Measurements from ENCODE around the gene VAV1. TPM values are rescaled to one million over a fixed set of nuclear protein-coding genes. Genes with fewer than 3 reads are reported as not detected.
"Not testable (repeated sequence)": the region's sequence is repeated elsewhere in the genome, so short reads cannot be mapped to it uniquely, and the experiment has no call there.

The VAV1 gene
- total RNA-seq, 1 experiment from 2014 or later = 46.0 TPM

GRCh38 chr19:6740589-6741343 is 31.7 kb upstream of the VAV1 start:
- Histone ChIP-seq H2AFZ (ENCODE audit: low read length) (no peak overlapping the region; the same call in 1 of the 2 replicates), H3K9me2 (replicated peaks; ENCODE audit: insufficient read depth, low read length) (no peaks in the 10 kb centered on the region), H3K4me3 (ENCODE audit: low read length) (peak overlapping the region; percentile 81), H3K9me3 (ENCODE audit: low read length) (no peaks in the 10 kb centered on the region), H3K4me1 (ENCODE audit: low read length) (peaks cover 39% of the 10 kb centered on the region), H4K20me1 (ENCODE audit: insufficient read depth, low read depth, low read length) (no peaks in the 10 kb centered on the region), H3K36me3 (ENCODE audit: insufficient read depth, low read length) (no peaks in the 10 kb centered on the region), H3K9ac (ENCODE audit: low read length) (peak overlapping the region; percentile 78), H3K27me3 (ENCODE audit: low read length) (no peaks in the 10 kb centered on the region), H3K79me2 (ENCODE audit: low read length) (no peaks in the 10 kb centered on the region), H3K27ac (ENCODE audit: low read length) (peak overlapping the region; percentile 39), H3K4me2 (ENCODE audit: low read depth, low read length, poor library complexity, severe bottlenecking) (peak overlapping the region; percentile 81)
- DNase-seq = peak; percentile 69

- H3K9me2 ChIP-seq (replicated peaks; ENCODE audit: insufficient read depth, low read length) = no peaks in the 10 kb centered on the region
- H3K79me2 ChIP-seq (ENCODE audit: low read length) = no peaks in the 10 kb centered on the region
- H4K20me1 ChIP-seq (ENCODE audit: insufficient read depth, low read depth, low read length) = no peaks in the 10 kb centered on the region
- no peaks in the 10 kb centered on the region for H3K27me3 ChIP-seq (ENCODE audit: low read length)
- no peak for DNase-seq
- H2AFZ ChIP-seq (ENCODE audit: low read length) = no peak overlapping the region
- H3K27ac ChIP-seq (ENCODE audit: low read length) = no peak overlapping the region
- no peak overlapping the region for H3K9ac ChIP-seq (ENCODE audit: low read length)
- no peaks in the 10 kb centered on the region for H3K9me3 ChIP-seq (ENCODE audit: low read length)
- H3K4me2 ChIP-seq (ENCODE audit: low read depth, low read length, poor library complexity, severe bottlenecking) = no peak overlapping the region
- no peaks in the 10 kb centered on the region for H3K36me3 ChIP-seq (ENCODE audit: insufficient read depth, low read length)
- peaks cover 31% of the 10 kb centered on the region for H3K4me1 ChIP-seq (ENCODE audit: low read length)
- H3K4me3 ChIP-seq (ENCODE audit: low read length) = no peak overlapping the region
Measured at GRCh38 chr19:6743066-6743465, 29.4 kb upstream of the VAV1 start.

GRCh38 chr19:6743714-6744380 is 28.7 kb upstream of the VAV1 start:
- Histone ChIP-seq H3K9ac (ENCODE audit: low read length) (no peak overlapping the region), H2AFZ (ENCODE audit: low read length) (no peak overlapping the region)
- no peak for DNase-seq

GRCh38 chr19:6744381-6745301 is 27.9 kb upstream of the VAV1 start:
- Histone ChIP-seq H3K9ac (ENCODE audit: low read length) (no peak overlapping the region), H2AFZ (ENCODE audit: low read length) (no peak overlapping the region), H3K9me3 (ENCODE audit: low read length) (no peaks in the 10 kb centered on the region), H3K4me1 (ENCODE audit: low read length) (peaks cover 19% of the 10 kb centered on the region), H3K27me3 (ENCODE audit: low read length) (no peaks in the 10 kb centered on the region), H3K4me2 (ENCODE audit: low read depth, low read length, poor library complexity, severe bottlenecking) (no peak overlapping the region), H4K20me1 (ENCODE audit: insufficient read depth, low read depth, low read length) (no peaks in the 10 kb centered on the region), H3K79me2 (ENCODE audit: low read length) (no peaks in the 10 kb centered on the region), H3K36me3 (ENCODE audit: insufficient read depth, low read length) (no peaks in the 10 kb centered on the region), H3K4me3 (ENCODE audit: low read length) (no peak overlapping the region), H3K9me2 (replicated peaks; ENCODE audit: insufficient read depth, low read length) (no peaks in the 10 kb centered on the region), H3K27ac (ENCODE audit: low read length) (no peak overlapping the region)
- no peak for DNase-seq

More at GRCh38 chr19:6743714-6744380, 28.7 kb upstream of the VAV1 start:
- no peak overlapping the region for H3K4me2 ChIP-seq (ENCODE audit: low read depth, low read length, poor library complexity, severe bottlenecking)
- no peaks in the 10 kb centered on the region for H3K36me3 ChIP-seq (ENCODE audit: insufficient read depth, low read length)
- H3K27ac ChIP-seq (ENCODE audit: low read length) = no peak overlapping the region
- no peaks in the 10 kb centered on the region for H3K9me2 ChIP-seq (replicated peaks; ENCODE audit: insufficient read depth, low read length)
- no peaks in the 10 kb centered on the region for H3K9me3 ChIP-seq (ENCODE audit: low read length)
- no peaks in the 10 kb centered on the region for H3K27me3 ChIP-seq (ENCODE audit: low read length)
- no peaks in the 10 kb centered on the region for H3K79me2 ChIP-seq (ENCODE audit: low read length)
- H4K20me1 ChIP-seq (ENCODE audit: insufficient read depth, low read depth, low read length) = no peaks in the 10 kb centered on the region
- H3K4me1 ChIP-seq (ENCODE audit: low read length) = peaks cover 24% of the 10 kb centered on the region
- no peak overlapping the region for H3K4me3 ChIP-seq (ENCODE audit: low read length)

GRCh38 chr19:6745965-6746364 is 26.5 kb upstream of the VAV1 start:
- no peaks in the 10 kb centered on the region for H3K36me3 ChIP-seq (ENCODE audit: insufficient read depth, low read length)
- H2AFZ ChIP-seq (ENCODE audit: low read length) = no peak overlapping the region
- H3K79me2 ChIP-seq (ENCODE audit: low read length) = no peaks in the 10 kb centered on the region
- H3K9me3 ChIP-seq (ENCODE audit: low read length) = no peaks in the 10 kb centered on the region
- H4K20me1 ChIP-seq (ENCODE audit: insufficient read depth, low read depth, low read length) = no peaks in the 10 kb centered on the region
- no peak overlapping the region for H3K4me2 ChIP-seq (ENCODE audit: low read depth, low read length, poor library complexity, severe bottlenecking)
- no peak overlapping the region for H3K4me3 ChIP-seq (ENCODE audit: low read length)
- peaks cover 6% of the 10 kb centered on the region for H3K4me1 ChIP-seq (ENCODE audit: low read length)
- no peaks in the 10 kb centered on the region for H3K27me3 ChIP-seq (ENCODE audit: low read length)
- no peak overlapping the region for H3K9ac ChIP-seq (ENCODE audit: low read length)
- H3K9me2 ChIP-seq (replicated peaks; ENCODE audit: insufficient read depth, low read length) = no peaks in the 10 kb centered on the region
- H3K27ac ChIP-seq (ENCODE audit: low read length) = no peak overlapping the region
- no peak for DNase-seq

- H4K20me1 ChIP-seq (ENCODE audit: insufficient read depth, low read depth, low read length); H3K27me3 ChIP-seq (ENCODE audit: low read length); H3K4me1 ChIP-seq (ENCODE audit: low read length); H3K9me2 ChIP-seq (replicated peaks; ENCODE audit: insufficient read depth, low read length); H3K27ac ChIP-seq (ENCODE audit: low read length); H3K4me3 ChIP-seq (ENCODE audit: low read length); H3K36me3 ChIP-seq (ENCODE audit: insufficient read depth, low read length); H3K4me2 ChIP-seq (ENCODE audit: low read depth, low read length, poor library complexity, severe bottlenecking); H2AFZ ChIP-seq (ENCODE audit: low read length); DNase-seq; H3K9ac ChIP-seq (ENCODE audit: low read length); H3K9me3 ChIP-seq (ENCODE audit: low read length); H3K79me2 ChIP-seq (ENCODE audit: low read length): not testable (repeated sequence)
Measured at GRCh38 chr19:6748543-6748942, 24.0 kb upstream of the VAV1 start.

- Histone ChIP-seq H3K27me3 (ENCODE audit: low read length) (no peaks in the 10 kb centered on the region), H3K27ac (ENCODE audit: low read length) (no peak overlapping the region), H3K4me1 (ENCODE audit: low read length) (peaks cover 6% of the 10 kb centered on the region), H3K9me3 (ENCODE audit: low read length) (no peaks in the 10 kb centered on the region), H3K36me3 (ENCODE audit: insufficient read depth, low read length) (no peaks in the 10 kb centered on the region), H3K4me3 (ENCODE audit: low read length) (no peak overlapping the region), H3K9me2 (replicated peaks; ENCODE audit: insufficient read depth, low read length) (no peaks in the 10 kb centered on the region), H4K20me1 (ENCODE audit: insufficient read depth, low read depth, low read length) (no peaks in the 10 kb centered on the region), H2AFZ (ENCODE audit: low read length) (no peak overlapping the region), H3K9ac (ENCODE audit: low read length) (no peak overlapping the region), H3K79me2 (ENCODE audit: low read length) (no peaks in the 10 kb centered on the region), H3K4me2 (ENCODE audit: low read depth, low read length, poor library complexity, severe bottlenecking) (no peak overlapping the region)
- no peak for DNase-seq
Measured at GRCh38 chr19:6750062-6750461, 22.4 kb upstream of the VAV1 start.

- no peaks in the 10 kb centered on the region for H3K36me3 ChIP-seq (ENCODE audit: insufficient read depth, low read length)
- H2AFZ ChIP-seq (ENCODE audit: low read length) = no peak overlapping the region
- H3K9me2 ChIP-seq (replicated peaks; ENCODE audit: insufficient read depth, low read length) = no peaks in the 10 kb centered on the region
- H4K20me1 ChIP-seq (ENCODE audit: insufficient read depth, low read depth, low read length) = no peaks in the 10 kb centered on the region
- H3K9me3 ChIP-seq (ENCODE audit: low read length) = no peaks in the 10 kb centered on the region
- H3K9ac ChIP-seq (ENCODE audit: low read length) = no peak overlapping the region
- peaks cover 6% of the 10 kb centered on the region for H3K4me1 ChIP-seq (ENCODE audit: low read length)
- no peak overlapping the region for H3K4me2 ChIP-seq (ENCODE audit: low read depth, low read length, poor library complexity, severe bottlenecking)
- no peaks in the 10 kb centered on the region for H3K27me3 ChIP-seq (ENCODE audit: low read length)
- H3K27ac ChIP-seq (ENCODE audit: low read length) = no peak overlapping the region
- H3K79me2 ChIP-seq (ENCODE audit: low read length) = no peaks in the 10 kb centered on the region
- H3K4me3 ChIP-seq (ENCODE audit: low read length) = no peak overlapping the region
- no peak for DNase-seq
Measured at GRCh38 chr19:6751189-6751588, 21.3 kb upstream of the VAV1 start.
